ENCODE measurements around the gene ARRB1. TPM values are rescaled to one million over a fixed set of nuclear protein-coding genes. Genes with fewer than 3 reads are reported as not detected.

ARRB1 gene
- total and polyA plus RNA-seq, 7 experiments from 2014 or later = 7.5 to 104 (median 58.0) TPM

- ChIA-PET POLR2A (no interaction called here), CTCF (interaction anchor here (1.0 to 1.4 kb wide), 3 partner anchors 27 to 55 kb away, joined by 3 to 4 read pairs (median 4); no protein-coding TSS in a partner anchor)
- Mint-ChIP-seq H3K27ac (no peak overlapping the region), H3K9me3 (peaks cover 0 to 16% (median 0%) of the 10 kb centered on the region in 11 donors), H3K4me3 (no peak overlapping the region), H3K4me1 (peaks cover 0 to 3% (median 0%) of the 10 kb centered on the region in 7 donors), H3K27me3 (peaks cover 18 to 39% (median 30%) of the 10 kb centered on the region in 5 donors), H3K36me3 (peaks cover 0 to 5% (median 0%) of the 10 kb centered on the region in 5 donors)
- no peaks in the 10 kb centered on the region for H3K4me1 ChIP-seq (ENCODE audit: control insufficient read depth in 2 of 2, insufficient read depth in 2 of 2, low read length in 2 of 2)
- H3K27me3 ChIP-seq (ENCODE audit: control insufficient read depth in 2 of 2, insufficient read depth in 2 of 2, low read length in 2 of 2) = no peaks in the 10 kb centered on the region
- no peak overlapping the region for H3K4me3 ChIP-seq (ENCODE audit: low read length)
- intact Hi-C loops (cut with micrococcal nuclease) = loop anchor here (1.0 kb wide), 2 partner anchors 18 to 26 kb away; no protein-coding TSS in a partner anchor
- H3K9me3 ChIP-seq (ENCODE audit: control insufficient read depth in 2 of 3, low read length in 3 of 3) = no peaks in the 10 kb centered on the region
- H3K36me3 ChIP-seq (ENCODE audit: control insufficient read depth in 2 of 3, insufficient read depth in 3 of 3, low read length in 3 of 3) = no peaks in the 10 kb centered on the region
- ATAC-seq = no peak
- DNase-seq = no peak
- no peak overlapping the region for H3K27ac ChIP-seq (ENCODE audit: low read depth, low read length)
Measured at GRCh38 chr11:75214843-75215242, 136.6 kb downstream of the ARRB1 start.

DNA sequence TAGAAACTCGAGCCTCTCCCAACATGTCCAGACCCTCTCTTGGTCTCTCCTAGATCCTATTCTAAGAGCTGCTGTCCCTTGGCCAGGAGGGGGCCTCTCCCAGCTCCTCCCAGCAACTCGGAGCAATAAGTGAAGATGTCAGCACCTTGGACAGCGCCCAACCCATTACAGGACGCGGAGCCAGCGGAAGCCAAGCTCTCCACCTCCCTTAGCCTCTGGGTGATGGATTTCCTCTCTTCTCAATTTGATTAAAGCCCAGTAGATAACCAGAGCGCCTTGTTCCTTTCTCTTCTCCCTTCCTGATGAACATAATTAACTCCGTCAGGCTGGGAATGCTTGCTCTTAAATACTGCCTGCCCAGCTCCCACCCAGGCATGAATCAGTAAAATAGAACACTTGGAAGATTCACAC is 137.0 kb downstream of the ARRB1 start:
- peak overlapping the region in 1 of 9 donors; percentile 9 for H3K27ac Mint-ChIP-seq

More for the DNA sequence above, 137.0 kb downstream of the ARRB1 start:
- no peaks in the 10 kb centered on the region for H3K27me3 ChIP-seq (ENCODE audit: control insufficient read depth in 2 of 2, insufficient read depth in 2 of 2, low read length in 2 of 2)
- H3K36me3 ChIP-seq (ENCODE audit: control insufficient read depth in 2 of 3, insufficient read depth in 3 of 3, low read length in 3 of 3) = no peaks in the 10 kb centered on the region
- peaks cover 0 to 16% (median 0%) of the 10 kb centered on the region in 11 donors for H3K9me3 Mint-ChIP-seq
- ChIA-PET POLR2A (no interaction called here), CTCF (interaction anchor here (1.0 to 1.4 kb wide), 3 partner anchors 27 to 56 kb away, joined by 3 to 4 read pairs (median 4); no protein-coding TSS in a partner anchor)
- no peak overlapping the region for H3K27ac ChIP-seq (ENCODE audit: low read depth, low read length)
- intact Hi-C loops (cut with micrococcal nuclease) = loop anchor here (1.0 kb wide), 2 partner anchors 19 to 27 kb away; no protein-coding TSS in a partner anchor
- no peak overlapping the region for H3K4me3 ChIP-seq (ENCODE audit: low read length)
- no peaks in the 10 kb centered on the region for H3K4me1 ChIP-seq (ENCODE audit: control insufficient read depth in 2 of 2, insufficient read depth in 2 of 2, low read length in 2 of 2)
- H3K36me3 Mint-ChIP-seq = peaks cover 0 to 5% (median 0%) of the 10 kb centered on the region in 5 donors
- H3K4me1 Mint-ChIP-seq = peaks cover 0 to 3% (median 0%) of the 10 kb centered on the region in 7 donors
- peaks cover 16 to 39% (median 30%) of the 10 kb centered on the region in 5 donors for H3K27me3 Mint-ChIP-seq
- DNase-seq = peak; percentile 33 to 82 (median 68)
- H3K9me3 ChIP-seq (ENCODE audit: control insufficient read depth in 2 of 3, low read length in 3 of 3) = no peaks in the 10 kb centered on the region
- ATAC-seq = peak; percentile 87
- H3K4me3 Mint-ChIP-seq = no peak overlapping the region

Small RNAs within 50 kb of the gene (microRNA-seq; reads per million reads assigned to microRNA genes)
- gene MIR326 (ENCODE audit: borderline microRNAs expressed) = 1.6 reads per million

Other genes with a start within 250 kb of the ARRB1 start
- gene SLCO2B1, start 200.6 kb downstream of the ARRB1 start, total RNA-seq = 1 to 10 TPM in 2 of 5 experiments, under 1 TPM in 2, not detected in 1; 0.19 to 4.3 (median 1.9) TPM
- not detected for gene SLCO2B1, start 200.6 kb downstream of the ARRB1 start, polyA plus RNA-seq
- under 1 TPM; 0.15 to 0.58 (median 0.27) TPM for gene TPBGL, start 110.9 kb downstream of the ARRB1 start, total RNA-seq
- under 1 TPM in 1 of 2 donors, not detected in 1; 0.40 TPM for gene TPBGL, start 110.9 kb downstream of the ARRB1 start, polyA plus RNA-seq
- gene RPS3, start 47.9 kb upstream of the ARRB1 start, total RNA-seq = 1,000 to 10,000 TPM; 3,135 to 5,501 (median 5,089) TPM
- gene RPS3, start 47.9 kb upstream of the ARRB1 start, polyA plus RNA-seq = 1,000 to 10,000 TPM; 6,041 to 7,167 TPM
- gene KLHL35, start 81.5 kb upstream of the ARRB1 start, total RNA-seq = 1 to 10 TPM in 3 of 5 experiments, under 1 TPM in 2; 0.60 to 1.4 (median 1.1) TPM
- under 1 TPM; 0.57 to 0.60 TPM for gene KLHL35, start 81.5 kb upstream of the ARRB1 start, polyA plus RNA-seq
- 10 to 100 TPM; 18.0 to 50.3 (median 24.7) TPM for gene GDPD5, start 174.3 kb upstream of the ARRB1 start, total RNA-seq
- gene GDPD5, start 174.3 kb upstream of the ARRB1 start, polyA plus RNA-seq = 1 to 10 TPM; 3.9 to 7.1 TPM
- gene SERPINH1, start 210.6 kb upstream of the ARRB1 start, total RNA-seq = 10 to 100 TPM in 3 of 5 experiments, 1 to 10 TPM in 2; 5.1 to 19.9 (median 13.2) TPM
- gene SERPINH1, start 210.6 kb upstream of the ARRB1 start, polyA plus RNA-seq = 1 to 10 TPM; 2.9 to 7.8 TPM

Measured in naive thymus-derived CD4-positive, alpha-beta T cell (primary cell).